ENCODE data around the gene ACAD10.
A peak's percentile ranks its signal among the peaks of the same experiment; 100 is the strongest.
"Not testable (repeated sequence)": the region's sequence is repeated elsewhere in the genome, so short reads cannot be mapped to it uniquely, and the experiment has no call there.

Gene ACAD10

DNA sequence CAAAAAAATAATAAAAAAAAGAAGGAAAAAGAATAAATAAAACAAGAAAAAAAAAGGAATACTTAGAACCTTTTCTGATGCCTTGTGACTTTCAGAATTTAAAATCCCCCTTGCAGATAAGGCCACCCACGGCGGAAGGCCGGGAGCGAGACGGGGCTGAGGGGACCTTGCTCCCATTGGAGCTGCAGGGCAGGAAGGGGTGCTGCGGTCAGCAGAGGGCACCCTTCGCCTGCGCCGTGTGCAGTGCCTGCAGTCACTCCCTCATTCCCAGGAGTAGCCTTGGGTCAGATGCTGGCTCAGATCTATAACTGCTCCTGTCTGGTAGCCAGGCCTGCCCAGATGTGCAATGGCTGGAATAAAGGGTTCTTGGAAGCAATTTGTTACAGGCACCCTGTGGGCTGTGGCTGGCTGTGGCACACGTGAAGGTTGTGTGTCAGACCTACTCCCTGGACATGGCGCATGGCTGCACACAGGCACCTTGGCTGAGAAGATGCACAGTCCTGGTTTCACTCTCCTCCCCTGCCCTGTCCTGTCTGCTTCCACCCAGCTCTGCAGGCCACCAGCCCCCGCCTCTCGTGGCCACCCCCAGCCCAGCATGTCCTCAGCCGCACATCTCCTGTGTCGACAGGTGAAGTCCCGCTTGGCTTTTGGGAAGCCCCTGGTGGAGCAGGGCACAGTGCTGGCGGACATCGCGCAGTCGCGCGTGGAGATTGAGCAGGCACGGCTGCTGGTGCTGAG lies 67.5 kb downstream of the ACAD10 start:
- no peak for DNase-seq (ENCODE audit: low read depth, low spot score)

DNA sequence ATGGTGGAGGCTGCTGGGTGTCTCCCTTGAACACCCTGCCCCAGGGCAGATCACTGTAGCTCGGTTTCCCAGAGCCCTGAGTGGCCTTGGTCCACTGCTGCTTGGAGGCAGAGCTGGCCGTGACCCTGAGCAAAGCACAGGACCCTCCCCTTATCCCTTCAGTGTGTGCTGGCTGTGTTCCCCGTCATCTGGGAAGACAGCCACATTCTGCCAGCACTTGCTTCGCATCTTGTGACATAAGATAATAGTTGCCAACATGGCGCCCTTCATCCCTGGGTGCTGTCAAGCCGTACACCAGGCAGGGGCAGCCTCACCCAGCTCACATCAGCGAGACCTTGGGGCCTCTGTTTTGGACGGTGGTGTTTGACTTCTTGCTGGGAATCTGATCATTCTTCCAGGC lies 68.8 kb downstream of the ACAD10 start:
- no peak for DNase-seq (ENCODE audit: low read depth, low spot score)

DNA sequence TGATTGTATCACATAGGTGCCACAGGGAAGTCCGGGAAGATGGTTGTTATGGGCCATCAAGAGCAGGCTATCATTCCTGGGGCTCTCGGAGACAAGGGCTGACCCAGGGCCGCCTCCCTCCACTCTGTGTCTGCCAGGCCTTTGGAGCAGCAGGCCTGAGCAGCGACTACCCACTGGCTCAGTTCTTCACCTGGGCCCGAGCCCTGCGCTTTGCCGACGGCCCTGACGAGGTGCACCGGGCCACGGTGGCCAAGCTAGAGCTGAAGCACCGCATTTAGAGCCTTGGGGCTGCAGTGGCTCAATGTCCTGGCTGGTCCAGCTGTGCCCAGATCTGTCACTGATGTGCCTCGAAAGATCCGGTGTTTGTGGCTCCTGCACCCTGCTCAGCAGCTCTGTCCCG lies 70.3 kb downstream of the ACAD10 start:
- DNase-seq (ENCODE audit: low read depth, low spot score): no peak

DNA sequence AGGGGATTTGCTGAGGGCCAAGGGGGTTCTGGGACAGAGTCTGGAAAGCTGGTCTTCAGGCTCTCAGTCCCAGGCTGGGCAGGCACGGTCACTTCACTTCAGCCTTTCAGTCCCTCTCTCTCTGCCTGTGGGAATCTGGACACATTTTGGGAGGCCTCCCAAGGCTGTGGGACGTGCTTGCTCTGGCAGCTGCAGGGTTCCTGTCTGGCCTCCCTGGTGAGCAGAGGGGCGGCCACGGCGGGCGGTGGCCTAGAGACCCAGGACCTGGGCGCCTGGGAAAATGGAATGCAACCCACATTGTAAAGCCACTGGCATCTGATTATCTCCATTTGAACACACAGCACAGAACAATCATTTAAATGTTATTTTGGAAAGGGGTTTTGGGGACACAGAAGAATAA lies 70.8 kb downstream of the ACAD10 start:
- no peak for DNase-seq (ENCODE audit: low read depth, low spot score)

DNA sequence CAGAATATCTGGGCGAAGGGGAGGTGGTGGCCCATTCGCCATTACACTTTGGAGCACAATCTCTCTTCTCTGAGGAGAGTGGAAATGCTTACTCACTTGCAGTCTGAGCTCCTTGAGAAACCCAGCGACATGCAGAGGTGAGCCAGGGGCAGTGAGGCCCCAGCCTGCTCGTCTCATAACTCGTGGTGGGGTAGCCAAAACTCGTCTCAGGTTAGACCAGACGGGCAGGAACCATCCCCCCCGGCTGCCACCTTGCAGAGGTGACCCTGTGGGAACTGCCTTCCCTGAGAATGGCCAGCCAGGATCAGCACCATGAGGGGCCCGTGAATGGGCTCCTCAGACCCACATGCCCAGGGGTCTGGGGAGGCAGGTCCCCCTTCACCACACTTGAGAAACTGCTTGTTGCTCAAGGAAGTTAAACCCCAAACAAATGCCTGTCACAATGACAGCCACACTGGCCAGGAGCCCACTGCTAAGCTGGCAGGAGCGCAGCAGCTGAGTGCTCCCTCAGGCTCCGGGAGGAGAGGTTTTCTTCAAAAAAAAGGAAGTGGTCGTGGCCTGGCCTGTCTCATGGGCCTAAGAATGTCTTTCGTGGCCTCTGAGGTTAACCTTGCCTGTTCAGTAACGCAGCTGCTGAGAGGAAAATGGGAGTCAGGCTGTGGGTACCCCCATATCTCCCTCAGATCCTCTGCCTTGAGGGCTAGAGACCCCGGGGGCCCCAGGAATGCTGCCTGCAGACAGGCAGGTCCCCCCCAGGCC lies 71.7 kb downstream of the ACAD10 start:
- DNase-seq (ENCODE audit: low read depth, low spot score): no peak

DNA sequence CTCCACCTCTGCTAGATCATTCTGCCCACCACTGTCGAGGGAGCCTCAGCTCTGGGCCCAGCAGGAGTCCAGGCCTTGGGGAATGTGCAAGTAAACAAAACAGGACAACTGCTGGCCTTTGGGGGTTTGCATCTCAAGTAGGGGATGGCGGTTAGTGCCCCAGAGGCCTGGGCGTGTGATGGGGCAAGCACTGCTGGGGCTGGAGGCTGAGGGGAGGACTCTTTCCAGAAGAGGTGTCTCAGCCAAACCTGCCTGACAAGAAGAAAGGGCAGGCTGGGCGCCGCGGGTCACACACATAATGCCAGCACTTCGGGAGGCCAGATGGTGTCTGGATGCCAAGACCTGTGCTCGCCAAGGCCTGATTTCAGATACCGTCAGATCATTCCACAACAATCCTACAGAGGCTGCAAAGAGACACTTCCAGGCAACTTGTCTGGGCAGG lies 72.3 kb downstream of the ACAD10 start:
- DNase-seq (ENCODE audit: low read depth, low spot score): no peak

DNA sequence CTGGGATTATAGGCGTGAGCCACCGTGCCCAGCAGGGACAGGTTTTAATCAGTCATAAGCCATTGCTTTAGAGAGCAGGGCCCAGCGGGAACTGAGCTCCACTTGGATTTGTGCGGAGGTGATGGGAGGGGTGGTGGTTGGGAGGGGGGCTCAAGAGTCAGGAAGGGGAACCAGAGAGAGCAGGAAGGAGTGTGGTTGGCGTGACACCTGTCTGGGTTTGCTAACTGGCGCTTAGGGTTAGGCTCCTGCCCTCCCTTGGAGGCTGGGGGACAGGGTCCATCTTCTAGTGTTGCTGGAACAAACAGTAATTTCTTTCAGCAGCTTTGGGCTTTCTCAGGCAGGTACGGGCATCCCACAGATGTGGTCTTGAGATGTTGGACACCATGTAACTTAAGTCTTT lies 73.4 kb downstream of the ACAD10 start:
- DNase-seq (ENCODE audit: low read depth, low spot score): no peak

DNA sequence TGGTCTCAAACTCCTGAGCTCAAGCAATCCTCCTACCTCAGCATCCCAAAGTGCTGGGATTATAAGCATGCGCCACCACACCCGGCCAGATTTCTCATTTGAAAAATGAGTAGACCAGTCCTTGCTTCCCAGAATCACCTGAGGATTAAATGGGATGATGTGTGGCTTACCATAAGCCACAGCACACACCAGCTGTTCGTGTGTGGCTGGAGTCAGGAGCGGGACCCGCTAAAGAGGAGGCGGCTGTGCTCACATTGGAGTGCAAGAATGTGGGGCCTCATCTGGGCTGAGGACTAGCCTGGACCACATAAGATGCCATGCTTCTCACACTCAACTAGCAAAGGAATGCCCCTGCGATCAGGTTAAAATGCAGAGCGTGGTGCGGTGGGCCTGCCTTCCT lies 74.1 kb downstream of the ACAD10 start:
- no peak for DNase-seq (ENCODE audit: low read depth, low spot score)

DNA sequence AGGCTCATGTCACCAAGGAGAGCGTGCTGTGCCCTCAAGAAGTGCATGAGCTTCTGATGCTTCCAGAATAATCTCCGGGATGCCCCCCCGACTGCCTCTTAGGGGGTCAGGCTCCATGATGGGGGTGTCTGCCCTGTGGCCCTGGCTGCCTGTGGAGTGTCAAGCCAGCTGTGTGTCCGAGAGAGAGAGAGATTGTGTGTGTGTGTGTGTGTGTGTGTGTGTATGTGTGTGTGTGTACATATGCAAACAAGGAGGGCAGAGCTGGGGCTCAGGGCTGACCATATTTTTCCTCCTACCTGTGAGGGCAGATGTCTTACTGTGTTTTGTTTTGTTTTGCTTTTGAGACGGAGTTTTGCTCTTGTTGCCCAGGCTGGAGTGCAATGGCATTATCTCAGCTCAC lies 75.2 kb downstream of the ACAD10 start:
- no peak for DNase-seq (ENCODE audit: low read depth, low spot score)

DNA sequence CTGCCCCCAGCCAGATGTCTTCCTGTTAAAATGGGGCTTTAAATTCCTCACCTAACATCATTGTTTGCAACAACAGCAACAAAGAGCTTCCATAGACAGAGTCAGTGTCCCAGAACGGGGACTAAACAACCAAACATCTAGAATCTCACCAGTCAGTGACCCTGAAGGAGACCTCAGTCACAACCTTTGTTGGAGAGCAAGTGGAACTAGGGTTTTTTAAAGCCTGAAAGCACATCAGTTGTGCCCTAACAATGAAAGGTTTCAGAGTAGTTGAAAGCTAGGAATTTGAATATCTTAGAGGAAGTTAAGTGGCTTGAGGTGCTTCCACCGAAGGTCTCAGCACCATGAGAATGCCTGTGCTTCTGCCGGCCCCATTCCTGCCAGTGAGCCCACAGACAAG lies 75.9 kb downstream of the ACAD10 start:
- DNase-seq (ENCODE audit: low read depth, low spot score): no peak

DNA sequence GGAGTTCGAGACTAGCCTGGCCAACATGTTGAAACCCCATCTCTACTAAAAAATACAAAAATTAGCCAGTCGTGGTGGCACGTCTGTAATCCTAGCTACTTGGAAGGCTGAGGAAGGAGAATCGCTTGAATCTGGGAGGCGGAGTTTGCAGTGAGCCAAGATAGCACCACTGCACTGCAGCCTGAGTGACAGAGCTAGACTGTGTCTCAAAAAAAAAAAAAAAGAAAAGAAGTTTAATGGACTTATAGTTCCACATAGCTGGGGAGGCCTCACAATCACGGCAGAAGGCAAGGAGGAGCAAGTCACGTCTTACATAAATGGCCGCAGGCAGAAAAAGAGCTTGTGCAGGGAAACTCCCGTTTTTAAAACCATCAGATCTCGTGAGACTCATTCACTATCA lies 77.7 kb downstream of the ACAD10 start:
- not testable (repeated sequence) for DNase-seq (ENCODE audit: low read depth, low spot score)

DNA sequence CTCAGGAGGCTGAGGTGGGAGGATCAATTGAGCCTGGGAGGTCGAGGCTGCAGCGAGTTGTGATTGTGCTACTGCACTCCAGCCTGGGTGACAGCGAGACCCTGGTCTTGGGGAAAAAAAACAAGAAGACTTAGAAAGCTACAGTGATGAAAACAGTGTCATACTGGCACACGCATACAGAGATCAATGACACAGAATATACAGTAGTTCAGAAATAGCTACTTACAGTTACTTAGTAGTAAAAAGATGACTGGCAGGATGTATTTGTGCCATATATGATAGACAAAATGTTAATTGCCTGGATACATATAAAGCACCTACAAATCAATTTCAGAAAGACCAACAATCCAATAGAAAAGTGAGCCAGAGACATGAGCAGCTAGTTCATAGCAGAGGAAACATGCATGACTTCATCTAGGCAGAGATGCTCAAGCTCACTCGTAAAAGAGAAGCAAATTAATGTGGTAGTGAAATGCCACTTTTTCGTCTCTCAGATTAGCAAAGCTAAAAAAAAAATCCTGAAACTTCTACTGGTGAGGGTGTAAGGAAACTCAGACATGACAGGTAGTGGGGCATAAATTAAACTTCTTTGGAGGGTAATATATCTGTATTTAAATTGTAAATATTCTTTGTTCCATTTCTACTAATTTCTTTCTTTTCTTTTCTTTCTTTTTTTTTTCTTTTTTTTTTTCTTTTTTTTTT lies 78.4 kb downstream of the ACAD10 start:
- no peak for DNase-seq (ENCODE audit: low read depth, low spot score)

DNA sequence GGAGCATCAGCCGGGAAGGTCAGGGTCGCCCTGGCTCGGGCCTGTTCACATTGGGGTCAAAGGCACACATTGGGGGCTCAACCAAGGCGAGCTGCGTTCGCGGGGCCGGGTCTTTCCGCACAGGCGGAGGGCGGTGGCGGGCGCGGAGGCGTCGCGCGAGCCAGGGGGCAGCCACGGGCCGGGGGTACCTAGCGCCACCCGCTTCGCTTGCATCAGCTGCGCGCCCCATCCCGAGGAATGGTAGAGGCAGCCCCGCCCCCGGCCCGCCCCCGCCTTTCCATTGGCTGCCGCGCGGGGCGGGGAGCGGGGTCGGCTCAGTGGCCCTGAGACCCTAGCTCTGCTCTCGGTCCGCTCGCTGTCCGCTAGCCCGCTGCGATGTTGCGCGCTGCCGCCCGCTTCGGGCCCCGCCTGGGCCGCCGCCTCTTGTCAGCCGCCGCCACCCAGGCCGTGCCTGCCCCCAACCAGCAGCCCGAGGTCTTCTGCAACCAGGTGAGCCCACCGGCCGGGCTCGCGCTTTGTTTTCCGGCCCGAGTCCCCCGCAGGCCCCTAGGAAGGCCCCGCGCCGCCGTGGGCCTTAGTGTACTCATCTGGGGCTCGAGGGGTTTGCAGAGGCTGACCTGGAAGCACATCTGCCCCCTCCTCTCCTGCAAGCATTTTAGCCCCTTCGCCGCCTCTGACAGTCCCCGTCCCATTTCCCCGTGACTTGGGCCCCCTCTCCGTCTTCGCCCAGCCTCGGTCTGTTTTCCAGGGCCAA lies 80.9 kb downstream of the ACAD10 start, which contains the start of gene ALDH2:
Gene ALDH2, plus strand, starts transcription at position 326 of the 754 bp plus-strand sequence. Its CDS starts 50 bp downstream, at position 376.
- no peak for DNase-seq (ENCODE audit: low read depth, low spot score)

DNA sequence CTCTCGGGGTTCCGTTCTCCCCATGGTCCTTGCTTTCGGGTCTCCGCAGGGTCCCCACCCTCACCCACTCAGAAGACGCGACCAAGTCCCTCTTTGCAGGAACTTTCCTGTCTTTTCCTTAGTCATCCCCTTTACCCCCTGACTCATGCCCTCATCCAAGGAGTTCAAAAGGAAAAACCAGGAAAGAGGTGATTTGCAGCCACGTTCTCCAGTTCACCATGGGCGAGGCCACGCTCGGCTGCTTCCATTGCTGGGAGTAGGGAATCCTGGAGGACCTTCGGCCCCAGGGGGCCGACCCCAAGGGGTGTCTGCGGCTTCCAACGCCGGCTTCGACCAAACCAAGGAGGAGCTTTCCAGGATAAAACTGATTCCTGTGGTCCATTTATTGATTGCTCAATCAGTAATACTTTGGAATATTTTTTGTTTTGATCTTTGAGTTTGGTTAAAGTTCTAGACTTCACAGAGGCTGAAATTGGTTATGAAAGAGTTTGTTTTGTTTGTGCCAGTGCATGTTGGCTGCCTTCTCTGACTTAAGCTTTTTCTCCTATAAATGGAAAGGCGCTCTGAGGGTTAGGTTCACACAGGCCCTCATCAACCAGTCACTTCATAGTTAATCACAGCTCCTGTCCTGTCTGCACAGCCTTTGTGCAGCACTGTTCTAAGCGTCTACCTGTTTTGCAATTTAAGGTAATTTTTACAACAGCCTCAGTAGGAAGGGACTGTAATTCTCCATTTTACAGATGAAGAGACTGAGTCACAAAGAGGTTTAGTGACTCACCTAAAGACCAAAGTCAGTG lies 81.7 kb downstream of the ACAD10 start:
- no peak for DNase-seq (ENCODE audit: low read depth, low spot score)

DNA sequence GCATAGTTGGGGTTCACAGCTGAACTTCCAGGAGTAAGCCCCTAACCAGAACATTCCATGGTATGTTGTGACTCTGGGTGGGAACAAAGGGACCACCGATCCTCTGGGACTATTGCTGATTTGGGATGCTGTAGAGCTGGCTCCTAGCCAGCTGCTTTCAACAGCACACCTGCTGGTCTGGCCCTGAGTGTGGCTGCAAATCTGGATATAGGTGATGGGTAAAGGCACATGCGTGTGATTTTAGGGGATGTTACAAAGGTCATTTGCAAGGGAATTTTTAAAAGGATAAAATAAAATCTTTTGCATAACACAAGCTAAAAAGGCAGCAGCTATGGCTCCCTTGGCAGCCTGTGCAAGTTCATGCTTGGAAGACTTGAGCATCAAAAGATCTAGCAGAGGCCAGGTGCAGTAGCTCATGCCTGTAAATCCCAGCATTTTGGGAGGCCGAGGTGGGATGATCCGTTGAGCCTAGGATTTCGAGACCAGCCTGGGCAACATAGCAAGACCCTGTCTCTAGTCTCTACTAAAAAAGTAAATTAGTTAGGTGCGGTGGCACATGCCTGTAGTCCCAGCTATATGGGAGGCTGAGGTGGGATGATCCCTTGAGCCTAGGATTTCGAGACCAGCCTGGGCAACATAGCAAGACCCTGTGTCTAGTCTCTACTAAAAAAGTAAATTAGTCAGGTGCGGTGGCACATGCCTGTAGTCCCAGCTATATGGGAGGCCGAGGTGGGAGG lies 82.5 kb downstream of the ACAD10 start:
- no peak for DNase-seq (ENCODE audit: low read depth, low spot score)

DNA sequence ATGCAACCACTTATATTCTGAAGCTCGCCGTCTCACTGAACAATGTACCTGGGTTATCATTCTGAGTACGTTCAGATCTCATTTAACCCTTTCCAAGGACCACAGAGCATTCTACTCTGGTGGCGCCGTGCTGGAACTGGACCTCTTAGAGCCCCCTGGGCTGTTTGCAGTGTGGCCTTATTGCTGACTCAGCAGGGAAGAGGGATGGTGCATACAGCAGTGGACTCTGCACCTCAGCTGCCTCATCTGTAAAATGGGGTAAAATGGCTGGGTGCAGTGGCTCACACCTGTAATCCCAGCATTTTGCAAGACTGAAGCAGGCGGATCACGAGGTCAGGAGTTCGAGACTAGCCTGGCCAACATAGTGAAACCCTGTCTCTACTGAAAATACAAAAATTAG lies 83.7 kb downstream of the ACAD10 start:
- no peak for DNase-seq (ENCODE audit: low read depth, low spot score)

DNA sequence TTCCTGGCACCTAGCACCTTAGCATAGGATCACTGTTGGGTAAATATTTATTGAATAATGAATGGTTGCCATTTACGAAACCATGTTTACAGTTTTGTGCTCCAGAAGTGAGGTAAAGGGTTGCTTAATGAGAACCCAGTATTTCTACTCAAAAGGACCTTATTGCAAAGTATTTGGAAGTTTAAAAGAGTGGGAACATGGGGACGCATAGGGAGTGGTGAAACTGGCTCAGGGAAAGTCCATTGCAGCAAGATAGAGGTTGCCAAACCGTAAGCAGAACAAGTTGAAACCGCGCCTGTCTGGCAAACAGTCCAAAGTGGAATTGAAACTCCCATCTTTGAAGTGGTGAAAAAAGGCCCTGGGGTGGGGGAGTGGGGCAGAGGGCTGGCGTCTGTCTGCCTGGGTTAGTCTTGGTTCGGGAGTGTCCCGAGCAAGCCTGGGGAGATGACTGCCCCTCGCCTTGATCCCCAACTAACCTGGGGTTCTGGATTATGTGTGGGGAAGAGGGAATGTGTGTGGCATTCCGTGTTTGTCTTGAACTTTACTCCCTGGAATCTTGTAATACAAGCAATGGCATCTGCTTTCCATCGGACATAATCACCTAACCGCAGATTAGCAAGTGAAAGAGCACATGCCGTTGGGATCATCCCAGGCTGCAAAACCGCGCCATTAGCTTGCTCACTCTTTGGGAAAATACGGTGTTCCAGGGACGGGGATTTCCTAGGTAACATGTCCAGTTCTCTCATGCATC lies 88.1 kb downstream of the ACAD10 start:
- DNase-seq (ENCODE audit: low read depth, low spot score): no peak

DNA sequence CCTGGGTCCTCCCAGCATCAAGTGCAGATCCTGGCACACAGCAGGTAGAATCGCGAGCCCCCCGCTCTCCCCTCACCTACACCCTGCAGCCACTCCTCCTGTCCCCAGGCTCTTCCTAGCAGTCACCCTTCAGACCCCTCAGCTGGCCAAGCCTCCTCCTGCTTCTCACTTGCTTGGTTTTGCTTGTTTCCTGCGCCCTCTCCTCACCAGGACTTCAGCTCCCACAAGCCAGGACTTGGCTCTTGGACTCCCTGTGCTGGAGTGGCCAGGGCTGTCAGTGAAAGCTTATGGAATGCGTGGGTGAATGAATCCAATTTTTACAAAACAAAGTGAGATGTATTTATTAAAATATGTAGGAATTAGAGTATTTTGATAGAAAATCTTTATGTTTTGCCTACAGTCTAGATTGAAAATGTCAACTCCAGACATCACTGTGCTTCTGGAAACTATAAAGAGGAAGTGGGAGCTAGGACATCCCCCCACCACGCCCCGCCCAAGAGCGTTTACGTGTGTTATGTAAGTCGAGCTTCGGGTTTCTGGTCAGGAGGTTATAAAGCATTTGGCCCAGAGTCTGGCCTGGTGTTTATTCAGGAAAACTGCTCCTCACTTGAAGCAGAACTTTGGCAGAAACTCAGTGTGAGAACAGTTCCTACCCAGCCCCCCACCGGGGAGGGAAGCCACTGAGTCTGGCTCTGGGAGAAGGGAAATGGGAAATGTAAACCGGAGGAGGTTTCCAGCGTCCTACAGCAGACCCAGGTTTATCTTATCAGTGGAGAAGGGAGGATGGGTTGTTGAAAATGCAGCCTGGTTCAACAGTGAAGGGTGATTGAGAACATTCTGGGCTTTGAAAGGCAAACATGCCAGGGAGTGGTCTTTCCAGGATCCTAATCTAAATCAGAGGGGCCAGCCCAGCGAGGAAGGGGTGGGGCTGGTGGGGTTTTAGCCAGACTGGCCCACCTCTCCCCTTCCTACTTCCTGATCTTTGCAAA lies 89.6 kb downstream of the ACAD10 start:
- DNase-seq (ENCODE audit: low read depth, low spot score): peak; percentile 74

All from smooth muscle cell of the brain vasculature (primary cell).